NCI-H2196 (cell line): ENCODE results near the gene FAAP20.

Experiments
- DNase-seq: peaks from one replicate; lab custom pipeline; 2025; ENCODE audit not compliant: unreplicated experiment; lab: John Stamatoyannopoulos, UW

FAAP20 gene, protein sequence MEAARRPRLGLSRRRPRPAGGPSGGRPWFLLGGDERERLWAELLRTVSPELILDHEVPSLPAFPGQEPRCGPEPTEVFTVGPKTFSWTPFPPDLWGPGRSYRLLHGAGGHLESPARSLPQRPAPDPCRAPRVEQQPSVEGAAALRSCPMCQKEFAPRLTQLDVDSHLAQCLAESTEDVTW

GRCh38 chr1:2194319-2194897 lies at the start of gene FAAP20:
FAAP20 (minus strand) TSS chr1:2194772; CDS start chr1:2194749, 23 bp downstream.
- DNase-seq = peak; percentile 71

DNA sequence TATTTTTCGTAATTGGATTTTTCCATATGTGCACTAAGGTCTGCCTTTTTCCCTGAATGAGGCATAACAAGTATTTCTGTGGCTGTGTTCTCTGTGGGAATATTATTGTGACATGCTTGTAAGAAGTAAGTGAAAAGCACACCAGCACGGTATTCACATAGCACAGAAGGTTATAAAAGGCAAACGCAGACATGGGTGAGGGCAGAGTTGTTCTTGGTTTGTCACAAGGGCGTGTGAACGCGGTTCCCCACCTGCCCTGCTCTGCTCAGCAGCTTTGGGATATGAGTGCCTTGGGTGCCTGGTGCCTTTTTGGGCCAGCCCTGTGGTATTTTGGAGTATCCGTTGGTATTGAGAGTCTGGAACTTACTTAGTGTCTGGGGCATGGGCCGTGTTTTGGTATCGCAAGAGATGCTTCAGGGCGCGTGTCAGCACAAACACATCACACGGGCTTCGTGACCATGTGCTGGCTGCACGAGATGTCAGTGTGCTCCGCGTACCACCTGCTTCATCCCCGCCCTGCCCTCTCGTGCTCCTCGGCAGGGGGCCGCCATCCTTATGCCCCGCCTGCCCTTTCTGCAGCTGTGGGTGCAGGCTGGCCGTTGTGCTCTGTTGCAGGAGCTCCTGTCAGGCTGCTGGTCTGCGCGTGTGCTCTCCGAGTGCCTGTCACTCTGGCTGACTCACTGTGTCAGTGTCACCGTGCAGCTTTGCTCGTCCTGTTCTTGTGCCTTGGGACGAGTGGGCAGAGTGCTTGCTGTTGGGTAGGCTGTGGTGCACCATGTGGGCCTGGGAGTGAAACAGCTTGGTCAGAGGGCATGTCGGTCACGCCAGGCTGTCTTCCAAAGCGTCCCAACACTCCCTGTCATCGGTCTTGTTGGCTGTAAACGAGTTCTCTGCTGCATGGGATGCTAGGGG lies 48.5 kb upstream of the FAAP20 start:
- DNase-seq = no peak

- no peak for DNase-seq
These were observed 47.2 kb upstream of the FAAP20 start for GRCh38 chr1:2241820-2242219.

DNA sequence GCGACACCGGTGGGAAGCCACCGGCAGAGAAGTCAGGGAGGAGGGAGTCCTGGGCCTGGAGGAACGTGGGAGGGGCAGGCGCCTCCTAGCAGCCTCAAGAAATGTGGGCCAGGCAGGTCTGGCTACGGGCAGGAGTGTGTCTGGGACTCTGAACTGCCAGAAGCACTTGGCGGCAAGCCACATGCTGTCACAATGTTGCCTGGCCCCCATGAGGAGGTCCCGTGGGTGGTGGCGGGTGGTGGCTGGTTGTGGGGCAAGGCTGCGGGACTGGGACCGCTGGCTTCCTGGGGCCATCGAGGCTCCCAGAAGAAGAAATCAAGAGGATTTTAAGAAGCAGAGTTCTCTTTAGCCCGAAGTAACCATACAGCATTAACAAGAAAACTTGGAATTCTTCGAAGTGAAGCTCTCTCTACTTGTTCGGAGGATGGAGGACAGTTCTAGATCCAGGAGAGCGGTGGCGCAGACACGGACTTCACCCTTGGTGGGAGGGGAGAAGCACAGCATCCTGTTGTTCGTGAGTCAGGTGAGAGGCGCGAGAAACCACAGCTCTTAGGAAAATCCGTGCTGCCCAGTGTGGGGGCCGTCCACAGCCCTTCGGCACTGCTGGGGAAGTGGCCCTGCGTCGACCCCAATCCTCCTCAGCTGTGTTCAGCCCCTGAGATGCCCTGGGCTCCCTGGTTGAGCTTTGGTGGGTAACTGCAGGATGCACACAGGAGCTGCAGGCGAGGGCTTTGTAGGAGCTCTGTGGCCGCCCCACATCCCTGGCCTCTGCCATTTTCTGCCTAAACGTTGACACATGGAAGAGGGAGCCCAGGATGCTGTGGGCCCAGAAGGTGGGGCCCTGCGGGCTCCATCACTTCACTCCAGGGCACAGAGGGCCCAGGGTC lies 45.9 kb upstream of the FAAP20 start:
- DNase-seq = no peak

- DNase-seq = no peak
These were observed 44.9 kb upstream of the FAAP20 start for GRCh38 chr1:2239384-2239985.

DNA sequence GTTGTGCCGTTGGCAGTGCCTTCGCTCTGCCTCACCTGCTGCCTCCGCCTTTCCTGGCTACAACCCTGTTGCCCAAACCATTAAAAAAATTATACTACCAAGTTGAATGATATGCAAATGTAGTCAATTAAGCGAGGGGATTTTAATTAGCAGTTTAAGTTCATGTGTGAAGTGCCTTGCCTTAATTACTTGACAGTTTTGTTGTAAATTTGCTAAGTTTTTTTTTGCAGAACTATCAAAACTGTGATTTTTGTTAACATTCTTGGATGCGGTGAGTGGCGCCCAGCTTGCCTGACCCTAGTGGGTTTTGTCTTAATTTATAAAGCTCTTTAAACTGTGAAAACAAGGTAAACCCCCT lies 44.4 kb upstream of the FAAP20 start:
- DNase-seq = no peak

GRCh38 chr1:2238361-2239012 lies 43.9 kb upstream of the FAAP20 start:
- peak; percentile 41 for DNase-seq

- DNase-seq = no peak
These were observed 43.2 kb upstream of the FAAP20 start for GRCh38 chr1:2237773-2238172.

GRCh38 chr1:2236695-2237677 lies 42.4 kb upstream of the FAAP20 start:
- no peak for DNase-seq

DNA sequence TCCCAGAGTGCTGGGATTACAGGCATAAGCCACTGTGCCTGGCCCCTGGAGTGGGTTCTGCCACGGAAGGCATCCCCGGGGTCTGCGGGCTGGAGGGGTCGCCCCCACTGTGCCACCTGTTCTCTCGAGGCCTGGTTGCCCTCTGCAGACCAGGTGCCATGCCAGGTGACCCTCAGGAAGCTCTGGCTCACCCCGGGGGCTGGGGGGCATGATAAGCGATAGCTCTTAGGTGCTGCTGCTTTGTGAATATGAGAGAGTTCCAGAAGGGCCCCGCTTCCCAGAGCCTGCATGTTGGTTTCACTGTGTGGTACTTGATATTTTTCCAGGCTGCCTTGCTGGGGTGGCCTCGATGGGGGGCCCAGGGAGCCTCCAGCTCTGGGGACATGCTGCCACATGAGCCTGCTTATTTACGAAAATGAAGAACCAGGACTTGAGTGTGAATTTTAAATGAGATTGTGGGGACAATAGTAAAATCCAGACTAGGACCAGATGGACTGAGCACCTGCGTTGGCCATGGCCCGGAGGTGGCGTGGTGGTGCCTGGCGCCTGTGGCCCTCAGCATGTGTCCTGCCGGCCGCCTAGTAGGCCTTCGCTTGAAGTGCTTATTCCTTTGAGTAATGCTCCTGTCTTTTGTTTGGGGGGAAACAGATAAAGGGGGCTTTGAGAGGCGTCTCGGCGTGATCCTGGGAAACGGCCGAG lies 40.9 kb upstream of the FAAP20 start:
- no peak for DNase-seq

DNA sequence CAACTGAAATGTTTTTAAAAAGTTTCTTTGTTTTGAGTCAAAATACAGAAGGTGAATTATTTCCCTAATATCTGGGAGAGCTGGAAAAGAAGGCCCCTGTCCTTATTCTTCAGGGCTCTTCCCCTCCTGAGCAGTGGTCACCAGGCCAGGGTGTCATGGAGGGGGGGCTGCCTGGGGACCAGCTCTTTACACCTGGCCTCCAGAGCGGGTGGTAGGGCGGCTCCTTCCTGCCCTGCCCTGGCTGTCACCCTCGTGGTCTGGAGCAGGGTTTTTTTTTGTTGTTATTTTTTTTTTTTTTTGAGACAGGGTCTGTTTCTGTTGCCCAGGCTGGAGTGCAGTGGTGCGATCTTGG lies 40.2 kb upstream of the FAAP20 start:
- no peak for DNase-seq

DNA sequence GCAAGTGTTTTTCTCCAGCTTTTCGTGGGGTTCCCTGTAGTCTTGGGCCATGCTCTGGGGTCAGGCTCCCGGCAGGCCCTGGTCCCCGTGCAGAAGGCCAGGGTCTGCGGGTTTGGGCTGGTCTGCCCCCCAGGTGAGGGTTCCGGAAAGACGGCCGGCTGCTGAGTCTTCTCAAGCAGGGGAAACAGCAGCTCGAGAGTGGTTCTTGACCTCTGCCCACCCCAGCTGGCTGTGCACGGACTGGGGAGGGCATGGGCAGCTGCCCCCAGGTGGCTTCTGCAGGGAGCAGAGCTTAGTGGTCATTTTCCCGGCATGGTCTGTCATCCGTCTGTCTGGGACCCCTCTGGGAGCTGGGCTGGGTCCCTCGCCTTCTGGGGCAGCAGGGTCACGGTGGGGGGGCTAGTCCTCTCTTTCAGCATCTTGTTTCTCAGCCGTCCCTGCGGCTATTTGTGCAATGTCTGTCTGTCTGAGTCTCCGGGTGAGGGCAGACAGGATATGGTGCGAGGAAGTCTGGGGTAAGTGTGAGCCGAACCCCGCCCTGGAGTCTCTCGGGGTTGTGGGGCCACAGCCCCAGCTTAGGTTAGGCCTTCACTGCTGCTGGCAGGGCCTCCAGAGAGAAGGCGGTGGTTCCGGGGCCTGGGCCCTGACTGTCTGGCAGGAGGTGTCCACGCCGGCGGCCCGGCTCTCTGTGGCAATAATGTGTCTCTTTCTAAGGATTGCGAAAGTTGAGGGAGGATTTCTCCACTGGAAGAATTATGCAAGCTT lies 39.6 kb upstream of the FAAP20 start:
- no peak for DNase-seq

DNA sequence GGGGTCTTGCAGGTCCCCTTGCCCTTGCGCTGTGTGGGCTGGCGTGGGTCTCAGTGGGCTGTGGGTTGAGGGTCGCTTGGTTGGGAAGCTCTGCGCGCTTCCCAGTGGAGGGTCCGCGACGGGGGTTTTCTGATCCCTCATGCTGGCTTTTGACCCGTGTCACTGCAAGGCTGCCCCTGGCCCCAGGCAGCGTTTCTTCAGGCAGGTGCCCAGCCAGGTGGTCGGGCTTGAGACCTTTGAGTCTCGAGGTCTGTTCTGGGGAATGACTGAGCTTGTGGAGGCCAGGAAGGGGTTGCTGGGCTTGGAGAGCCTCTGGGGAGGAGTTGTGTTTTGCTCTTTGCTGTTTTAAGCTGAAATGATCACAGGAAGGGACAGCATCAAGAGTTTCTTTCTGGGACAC lies 38.9 kb upstream of the FAAP20 start:
- no peak for DNase-seq

DNA sequence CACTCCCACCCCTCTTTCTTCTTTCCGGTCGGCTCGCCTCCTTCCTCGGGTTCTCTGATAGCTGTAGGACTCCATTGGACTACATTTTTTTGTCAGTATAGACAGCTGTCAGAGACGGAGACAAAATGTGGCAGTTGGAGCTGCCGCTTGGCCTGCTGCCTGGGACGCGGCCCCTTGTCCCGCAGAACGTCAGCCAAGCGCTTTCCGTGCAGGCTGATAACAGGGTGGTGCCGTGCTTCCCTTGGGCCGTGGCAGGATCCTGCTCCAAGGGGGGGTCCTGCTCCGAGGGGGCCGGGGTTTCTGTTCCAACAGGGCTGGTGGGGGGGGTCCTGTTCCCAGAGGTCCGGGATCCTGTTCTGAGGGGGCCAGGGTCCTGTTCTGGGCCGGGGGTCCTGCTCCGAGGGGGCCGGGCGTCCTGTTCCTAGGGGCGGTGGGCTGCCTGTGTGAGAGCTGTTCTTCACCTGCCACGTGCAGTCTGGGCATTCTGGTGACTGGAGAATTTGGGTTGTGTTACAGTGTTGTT lies 38.4 kb upstream of the FAAP20 start:
- no peak for DNase-seq

DNA sequence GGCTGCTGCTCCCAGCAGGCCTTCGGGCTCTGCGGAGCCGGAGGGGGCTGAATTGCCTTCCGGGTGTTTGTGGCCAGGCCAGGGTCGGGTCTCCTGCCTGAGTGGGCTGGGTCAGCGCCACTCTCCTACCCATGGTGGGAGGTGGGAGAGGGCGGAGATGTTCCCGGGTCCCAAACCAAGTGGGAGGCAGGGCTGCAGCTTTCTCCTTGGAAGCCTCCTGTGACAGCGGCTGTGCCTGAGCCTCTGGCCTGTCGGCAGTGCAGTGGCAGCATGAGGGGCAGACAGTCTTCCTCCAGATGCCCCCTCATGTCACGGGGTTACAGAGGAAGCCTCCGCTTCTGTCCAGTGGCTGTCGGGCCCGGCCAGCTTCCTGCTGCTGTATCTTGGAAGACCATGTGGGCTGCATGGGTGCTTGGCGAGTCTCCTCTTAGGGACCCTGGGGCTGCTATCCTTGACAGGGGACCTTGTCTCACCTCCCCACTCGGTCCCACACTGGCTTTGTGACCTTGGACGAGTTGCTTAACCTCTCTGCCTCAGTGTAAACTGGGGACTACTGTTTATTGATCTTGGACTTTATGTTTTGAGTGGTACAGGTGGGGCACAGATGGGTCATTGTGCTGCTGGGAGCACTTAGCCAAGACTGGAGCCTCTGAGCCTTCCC lies 37.8 kb upstream of the FAAP20 start:
- DNase-seq = no peak

DNA sequence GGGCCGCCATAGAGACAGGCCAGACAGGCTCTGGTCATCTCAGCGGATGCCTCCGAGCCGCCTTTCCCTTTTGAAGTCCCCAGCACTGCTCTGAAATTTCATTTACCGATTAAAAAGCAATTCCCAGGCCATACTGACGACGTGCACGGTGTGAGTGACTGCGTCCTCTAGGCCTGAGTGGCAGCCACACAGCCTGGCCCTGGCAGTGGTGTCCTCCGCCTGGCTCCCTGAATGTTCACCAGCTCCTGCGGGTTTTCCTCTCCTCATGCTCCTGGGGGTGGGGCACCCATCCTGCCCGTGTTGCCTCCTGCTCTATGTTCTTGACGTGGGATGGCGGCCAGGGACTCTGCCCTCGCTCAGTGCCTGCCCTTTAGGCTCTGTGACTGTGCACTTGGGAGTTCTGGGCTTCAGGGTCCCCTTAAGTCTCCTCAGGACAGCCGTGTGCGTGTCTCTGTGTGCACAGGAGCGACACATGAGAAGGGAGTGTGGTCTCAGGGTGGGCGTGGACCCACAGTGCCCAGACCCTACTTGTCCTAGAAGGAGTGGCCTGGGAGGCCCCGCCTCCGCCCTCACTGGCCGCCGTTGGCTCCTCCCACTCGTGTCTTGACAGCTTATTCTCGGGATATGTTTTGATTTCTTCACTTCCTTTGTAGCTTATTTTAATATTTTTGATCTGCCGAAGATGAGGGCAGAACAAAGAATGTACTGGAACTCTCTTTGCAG lies 37.1 kb upstream of the FAAP20 start:
- DNase-seq = no peak
